Activated CD4-positive, alpha-beta T cell treated with anti-CD3 and anti-CD28 coated beads for 24 hours (primary cell): ENCODE results near the gene CACNG3.
"Not testable (repeated sequence)": the region's sequence is repeated elsewhere in the genome, so short reads cannot be mapped to it uniquely, and the experiment has no call there.

Source experiments
- DNase-seq, 2 donors: peaks; one replicate each; pipeline ENCODE4 v3.0.0-alpha.2; 2020; ENCODE audit warnings: low read depth in 2 of 2

Gene CACNG3

DNA sequence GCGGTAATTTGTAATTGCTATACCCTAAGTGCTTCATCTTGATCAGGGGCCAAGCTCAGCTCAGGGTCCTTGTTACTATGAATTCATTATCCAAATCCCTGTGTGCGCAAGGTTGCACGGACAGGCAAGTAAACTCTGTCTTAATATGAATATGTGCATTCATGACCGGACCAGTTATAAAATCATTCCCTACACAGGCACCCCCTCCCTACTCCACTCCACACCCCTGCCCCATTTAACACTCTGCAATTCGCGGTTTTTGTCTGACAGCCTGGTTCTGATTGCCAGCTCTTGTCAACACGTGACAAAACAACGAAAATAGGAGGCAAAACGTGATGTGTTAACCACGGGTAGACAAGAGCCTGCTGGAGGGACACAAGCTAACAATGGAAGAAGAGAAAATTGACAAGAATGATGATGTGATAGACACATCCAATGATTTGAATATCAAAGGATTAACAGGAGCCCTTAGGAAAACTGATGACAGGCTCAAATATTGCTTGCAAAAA, 76.5 kb downstream of the CACNG3 start:
- no peak for DNase-seq

DNA sequence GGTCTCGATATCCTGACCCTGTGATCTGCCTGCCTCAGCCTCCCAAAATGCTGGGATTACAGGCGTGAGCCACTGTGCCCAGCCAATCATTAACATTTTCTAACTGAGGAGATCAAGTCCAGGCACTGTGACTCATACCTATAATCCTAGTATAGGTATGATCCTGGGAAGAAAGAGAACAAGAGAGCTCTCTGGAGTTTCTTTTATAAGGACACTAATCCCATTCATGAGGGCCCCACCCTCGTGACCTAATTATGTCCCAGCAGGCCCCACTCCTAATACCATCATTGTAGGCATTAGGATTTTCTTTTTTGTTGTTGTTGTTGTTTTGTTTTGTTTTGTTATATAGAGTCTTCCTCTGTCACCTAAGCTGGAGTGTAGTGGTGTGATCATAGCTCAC, 80.4 kb downstream of the CACNG3 start:
- no peak for DNase-seq

DNA sequence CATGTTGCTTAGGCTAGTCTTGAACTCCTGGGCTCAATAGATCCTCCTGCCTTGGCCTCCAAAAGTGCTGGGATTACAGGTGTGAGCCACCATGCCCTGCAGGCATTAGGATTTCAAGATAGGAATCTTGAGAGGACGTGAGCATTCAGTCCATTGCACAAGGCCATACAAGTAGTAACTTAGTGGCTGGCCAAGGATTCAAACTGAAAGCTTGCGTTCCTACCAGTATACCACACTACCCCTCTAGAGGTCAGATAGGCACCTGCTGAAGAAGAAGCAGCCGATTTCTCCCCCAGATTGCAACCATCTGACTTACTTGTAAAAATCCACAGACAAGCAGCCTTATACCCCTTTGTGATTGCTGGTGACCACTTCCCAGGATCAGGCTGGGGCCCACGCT, 80.9 kb downstream of the CACNG3 start:
- no peak for DNase-seq

DNA sequence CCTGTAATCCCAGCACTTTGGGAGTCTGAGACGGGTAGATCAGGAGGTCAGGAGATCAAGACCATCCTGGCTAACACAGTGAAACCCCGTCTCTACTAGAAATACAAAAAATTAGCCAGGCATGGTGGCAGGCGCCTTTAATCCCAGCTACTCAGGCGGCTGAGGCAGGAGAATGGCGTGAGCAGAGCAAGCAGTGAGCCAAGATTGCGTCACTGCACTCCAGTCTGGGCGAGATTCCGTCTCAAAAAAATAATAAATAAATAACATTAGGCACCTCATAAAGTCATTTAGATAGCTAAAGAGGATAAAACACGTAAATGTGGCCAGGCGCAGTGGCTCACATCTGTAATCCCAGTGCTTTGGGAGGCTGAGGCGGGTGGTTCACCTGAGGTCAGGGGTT, 87.7 kb downstream of the CACNG3 start:
- not testable (repeated sequence) for DNase-seq

DNA sequence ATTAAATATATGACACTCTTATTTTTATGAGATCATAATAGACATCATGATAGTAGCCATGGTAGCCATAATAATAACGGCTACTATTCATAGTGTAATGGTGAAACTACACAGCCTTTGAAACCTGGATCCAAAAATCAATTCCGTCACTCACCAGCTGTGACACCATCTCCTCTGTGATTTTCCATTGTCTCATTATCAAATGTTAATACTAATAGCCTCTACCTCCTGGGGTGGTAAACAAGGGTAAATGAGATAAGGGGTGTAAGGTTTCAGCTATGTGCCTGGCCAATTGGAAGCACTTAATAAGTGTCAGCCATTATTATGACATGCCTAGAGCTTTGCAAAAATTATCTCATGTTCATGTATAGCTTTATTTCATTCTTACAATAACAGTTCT, 88.6 kb downstream of the CACNG3 start:
- DNase-seq: no peak

DNA sequence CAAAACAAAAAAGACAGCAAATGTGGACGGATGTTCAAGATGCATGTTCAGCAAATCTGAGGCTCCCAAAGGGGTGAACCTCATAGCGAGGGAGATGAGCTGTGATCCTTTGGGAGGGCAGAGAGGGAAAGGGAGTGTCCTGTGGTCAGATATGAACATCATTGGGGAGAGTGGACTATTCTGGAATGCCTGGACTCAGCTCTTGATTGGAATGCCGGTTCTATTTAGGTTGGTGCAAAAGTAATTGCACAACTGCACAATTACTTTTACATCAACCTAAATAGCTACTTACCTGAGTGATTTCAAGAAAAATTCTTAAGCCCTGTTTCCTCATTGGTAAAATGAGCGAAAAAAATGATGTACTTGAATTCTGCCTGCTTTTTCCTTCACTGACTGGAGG, 89.6 kb downstream of the CACNG3 start:
- no peak for DNase-seq

DNA sequence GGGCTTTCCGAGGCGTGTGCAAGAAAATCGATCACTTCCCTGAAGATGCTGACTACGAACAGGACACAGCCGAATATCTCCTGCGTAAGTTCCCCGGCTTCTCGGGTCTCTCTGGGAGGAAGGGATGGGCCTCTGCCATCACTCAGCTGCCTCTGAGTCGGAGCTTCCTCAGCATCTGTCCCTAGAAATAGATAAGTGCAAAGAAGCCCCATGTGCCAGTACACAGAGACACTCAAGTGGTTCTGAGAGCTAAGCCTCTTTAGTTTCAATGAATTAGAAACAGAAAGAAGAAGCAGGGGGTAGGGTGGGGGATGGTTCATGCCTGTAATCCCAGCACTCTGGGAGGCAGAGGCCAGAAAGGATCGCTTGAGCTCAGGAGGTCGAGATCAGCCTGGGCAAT, 90.6 kb downstream of the CACNG3 start:
- DNase-seq: no peak

DNA sequence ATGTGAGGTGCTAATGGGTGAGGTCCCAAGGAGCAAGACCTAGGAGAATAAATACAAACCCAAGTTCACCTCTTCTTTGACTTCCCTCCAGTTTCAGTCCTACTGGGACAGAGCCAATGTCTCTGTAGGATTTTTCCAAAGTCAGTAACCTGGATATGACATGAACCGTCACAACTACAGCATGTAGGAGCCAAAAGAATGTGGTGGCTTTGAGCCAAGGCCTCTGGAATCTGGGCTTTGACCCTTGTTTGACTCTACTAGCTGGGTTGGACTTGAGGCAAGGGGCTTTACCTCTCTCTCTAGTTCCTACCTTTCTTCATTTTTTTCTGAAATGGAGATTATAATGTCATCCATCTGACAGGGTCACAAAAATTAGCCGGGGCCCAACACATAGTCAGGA, 91.4 kb downstream of the CACNG3 start:
- no peak for DNase-seq

DNA sequence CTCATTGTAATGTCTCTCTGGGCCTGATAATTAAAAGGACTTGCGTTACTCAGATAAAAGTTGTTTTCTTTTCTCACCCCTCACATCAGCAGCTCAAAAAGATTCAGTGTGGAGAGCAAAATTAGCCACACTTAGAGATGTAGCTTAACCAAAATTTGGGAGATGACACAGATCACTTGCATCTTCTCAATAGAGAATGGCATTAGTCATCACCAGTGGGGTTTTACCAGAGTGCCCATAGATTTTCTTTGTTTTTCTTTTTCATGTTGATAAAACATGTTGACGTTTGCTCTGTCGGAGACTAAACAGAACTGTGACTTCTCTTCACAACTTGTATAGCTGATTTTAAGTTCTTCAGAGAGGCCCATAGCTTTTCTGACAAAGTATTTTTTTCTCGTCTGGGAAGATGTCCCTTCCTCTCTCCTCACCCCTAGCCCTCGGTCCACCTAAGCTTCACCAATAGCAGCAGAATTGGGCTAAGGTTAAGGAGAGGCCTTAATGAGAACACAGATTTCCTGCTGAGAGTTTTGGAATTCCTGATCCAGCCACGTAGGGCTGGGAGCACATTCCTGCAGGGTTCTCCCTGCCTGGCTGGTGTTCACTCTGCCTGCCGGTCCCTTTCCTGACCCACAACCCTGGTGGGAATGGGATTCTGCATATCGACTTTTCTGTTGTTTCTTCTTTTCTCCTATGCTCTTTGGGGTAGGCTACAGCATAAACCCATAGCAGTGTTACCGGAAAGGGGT, 92.6 kb downstream of the CACNG3 start:
- no peak for DNase-seq

DNA sequence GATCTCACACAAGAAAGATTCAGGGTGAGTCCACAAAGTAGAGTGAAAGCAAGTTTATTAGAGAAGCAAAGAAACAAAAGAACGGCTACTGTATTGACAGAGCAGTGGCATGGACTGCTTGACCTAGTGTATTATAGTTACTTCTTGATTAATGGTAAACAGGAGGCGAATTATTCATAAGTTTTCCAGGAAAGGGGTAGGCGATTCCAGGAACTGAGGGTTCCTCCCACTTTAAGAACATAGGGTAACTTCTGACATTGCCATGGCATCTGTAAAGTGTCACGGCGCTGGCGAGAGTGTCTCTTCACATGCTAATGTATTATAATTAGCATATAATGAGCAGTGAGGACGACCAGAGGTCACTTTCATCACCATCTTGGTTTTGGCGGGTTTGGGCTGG, 93.2 kb downstream of the CACNG3 start:
- no peak for DNase-seq

DNA sequence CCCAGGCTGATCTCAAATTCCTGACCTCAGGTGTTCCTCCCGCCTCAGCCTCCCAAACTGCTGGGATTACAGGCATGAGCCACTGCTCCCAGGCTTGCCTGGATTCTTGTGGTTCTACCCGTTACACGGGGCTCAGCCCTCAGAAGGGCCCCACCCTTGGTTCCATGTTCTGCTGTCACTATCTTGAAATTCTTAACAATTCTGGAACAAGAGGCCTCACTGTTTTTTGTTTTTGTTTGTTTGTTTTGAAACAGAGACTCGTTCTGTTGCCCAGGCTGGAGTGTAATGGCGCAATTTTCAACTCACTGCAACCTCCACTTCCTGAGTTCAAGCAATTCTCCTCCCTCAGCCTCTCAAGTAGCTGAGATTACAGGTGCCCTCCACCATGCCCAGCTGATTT, 96.6 kb downstream of the CACNG3 start:
- no peak for DNase-seq

DNA sequence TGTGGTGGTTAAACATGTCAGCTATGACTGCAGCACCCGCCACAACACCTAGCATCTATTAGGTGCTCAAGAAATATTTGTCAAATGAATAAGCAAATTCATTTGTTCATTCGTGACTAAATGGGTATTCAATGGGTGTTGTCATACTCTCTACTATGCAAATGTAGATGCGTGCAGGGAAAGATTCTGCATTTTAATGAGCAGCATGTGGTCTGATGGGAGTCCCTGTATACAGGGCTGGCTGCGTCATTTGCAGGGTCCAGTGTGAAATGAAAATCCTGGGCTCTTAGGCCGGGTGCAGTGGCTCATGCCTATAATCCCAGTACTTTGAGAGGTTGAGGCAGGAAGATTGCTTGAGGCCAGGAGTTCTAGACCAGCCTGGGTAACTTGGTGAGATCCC, 97.5 kb downstream of the CACNG3 start:
- no peak for DNase-seq

DNA sequence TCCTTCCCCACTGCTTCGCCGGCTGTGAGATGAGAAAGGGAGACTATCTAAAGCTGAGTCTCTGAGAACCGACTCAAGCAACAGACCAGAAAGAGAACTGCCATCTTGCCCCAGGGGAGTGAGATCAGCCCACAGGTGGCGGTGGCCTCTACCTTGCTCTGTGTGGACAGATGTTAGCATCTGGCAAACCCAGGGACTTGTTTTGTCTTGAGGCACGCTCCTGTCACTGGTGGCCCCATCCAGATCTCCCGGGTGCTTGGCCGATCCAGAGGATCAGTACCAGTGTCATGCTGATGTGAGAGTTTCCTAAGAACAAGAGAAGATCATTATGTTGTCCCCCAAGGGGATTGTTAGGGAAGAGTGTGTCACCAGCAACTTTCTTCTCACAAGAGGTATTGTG, 101.4 kb downstream of the CACNG3 start:
- no peak for DNase-seq

DNA sequence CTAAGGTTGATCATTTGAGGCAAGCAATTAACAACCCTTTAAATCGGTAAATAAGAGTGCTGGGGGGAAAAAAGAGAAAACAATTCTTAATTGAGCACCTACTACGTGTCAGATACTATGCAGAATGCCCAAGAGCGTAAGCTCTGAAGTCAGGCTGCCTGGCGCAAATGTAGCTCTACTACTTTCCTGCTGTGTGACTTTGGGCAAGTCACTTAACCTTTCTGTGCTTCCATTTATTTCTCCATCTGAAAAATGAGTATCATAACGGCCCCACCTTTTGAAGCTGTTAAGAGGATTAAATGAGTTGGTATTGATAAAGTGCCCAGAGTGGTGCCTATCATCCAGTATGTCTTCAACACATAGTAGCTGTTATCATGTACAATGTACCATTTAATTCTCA, 102.0 kb downstream of the CACNG3 start:
- no peak for DNase-seq

DNA sequence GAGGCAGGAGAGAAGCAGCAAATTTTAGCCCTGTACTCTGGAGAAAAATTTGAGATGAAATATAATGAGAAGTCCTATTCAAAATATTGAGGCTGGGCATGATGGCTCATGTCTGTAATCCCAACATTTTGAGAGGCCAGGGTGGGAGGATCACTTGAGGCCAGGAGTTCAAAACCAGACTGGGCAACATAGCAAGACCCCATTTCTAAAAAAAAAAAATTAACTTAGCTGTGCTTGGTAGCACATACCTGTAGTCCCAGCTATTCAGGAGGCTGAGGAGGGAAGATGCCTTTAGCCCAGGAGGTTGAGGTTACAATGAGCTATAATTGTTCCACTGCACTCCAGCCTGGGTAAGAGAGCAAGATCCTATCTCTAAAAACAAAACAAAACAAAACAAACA, 103.4 kb downstream of the CACNG3 start:
- DNase-seq: no peak

DNA sequence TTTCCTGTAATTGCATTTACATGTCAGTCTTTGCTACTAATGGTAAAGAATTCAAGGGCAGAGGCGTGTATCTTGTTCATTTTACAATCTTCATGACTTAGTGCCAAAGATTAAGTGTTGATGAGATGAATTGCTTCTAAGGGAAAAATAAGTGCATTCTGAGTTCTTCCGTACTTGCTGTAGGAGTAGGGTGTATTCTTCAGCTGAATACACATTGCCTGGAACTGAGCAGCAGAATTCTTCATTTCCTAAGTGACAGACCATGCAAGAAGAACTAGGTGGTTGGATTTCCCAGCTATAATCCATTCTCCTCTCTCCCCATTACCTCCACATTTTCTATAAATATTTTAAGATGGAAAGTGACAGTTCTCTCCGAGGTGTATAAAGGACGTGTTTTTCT, 104.8 kb downstream of the CACNG3 start:
- no peak for DNase-seq

DNA sequence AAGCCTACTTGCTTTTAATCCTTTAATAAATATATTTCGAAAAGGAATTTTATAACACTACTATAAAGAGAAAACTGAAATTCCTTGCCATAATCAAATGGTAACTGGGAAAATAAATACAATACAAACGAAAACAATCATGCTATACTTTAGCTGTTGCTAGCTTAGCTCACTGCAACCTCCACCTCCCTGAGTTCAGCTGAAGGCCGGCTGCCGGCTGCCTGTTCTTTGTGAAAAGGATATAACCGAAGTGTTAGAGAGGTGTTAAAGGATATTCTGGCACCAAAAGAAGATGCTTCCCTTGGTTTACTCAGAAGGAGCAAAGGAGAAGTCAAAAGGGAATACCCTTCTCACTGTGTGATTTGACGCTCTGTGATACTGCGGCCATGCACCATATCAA, 108.5 kb downstream of the CACNG3 start:
- DNase-seq: no peak

DNA sequence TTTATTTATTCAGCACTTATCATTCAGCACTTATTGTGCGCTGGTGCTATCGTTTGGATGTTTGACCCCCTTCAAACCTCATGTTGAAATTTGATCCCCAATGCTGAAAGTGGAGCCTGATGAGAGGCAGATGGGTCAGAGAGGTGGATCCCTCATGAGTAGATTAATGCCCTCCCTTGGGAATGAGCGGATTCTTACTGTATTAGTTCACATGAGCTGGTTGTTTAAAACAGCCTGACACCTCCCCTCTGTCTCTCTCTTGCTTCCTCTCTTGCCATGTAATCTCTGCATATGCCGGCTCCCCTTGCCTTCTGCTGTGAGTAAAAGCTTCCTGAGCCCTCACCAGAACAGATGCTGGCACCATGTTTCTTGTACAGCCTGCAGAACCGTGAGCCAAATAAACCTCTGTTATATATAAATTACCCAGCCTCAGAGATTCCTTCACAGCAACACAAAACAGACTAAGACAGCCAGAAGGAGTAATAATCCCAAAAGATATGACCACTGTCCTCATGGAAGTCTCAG, 111.1 kb downstream of the CACNG3 start:
- DNase-seq: no peak

DNA sequence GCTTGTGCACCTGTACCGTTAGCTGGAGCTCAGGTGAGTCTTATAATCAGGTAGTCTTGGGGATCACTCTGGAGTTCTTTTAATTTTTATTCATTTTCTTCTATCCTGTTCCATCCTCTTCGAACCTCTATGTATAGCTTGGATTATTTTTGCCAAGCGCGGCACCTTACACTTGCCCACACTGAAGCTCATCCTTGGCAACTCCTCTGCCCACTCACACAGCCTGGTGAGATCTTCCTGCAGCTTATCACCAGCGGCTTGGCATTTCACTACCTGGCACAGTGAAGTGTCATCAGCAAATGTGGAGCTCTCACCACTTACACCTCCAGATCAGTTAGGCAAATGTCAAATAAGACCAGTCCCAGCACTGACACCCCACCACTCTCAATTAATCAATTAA, 116.7 kb downstream of the CACNG3 start:
- no peak for DNase-seq

DNA sequence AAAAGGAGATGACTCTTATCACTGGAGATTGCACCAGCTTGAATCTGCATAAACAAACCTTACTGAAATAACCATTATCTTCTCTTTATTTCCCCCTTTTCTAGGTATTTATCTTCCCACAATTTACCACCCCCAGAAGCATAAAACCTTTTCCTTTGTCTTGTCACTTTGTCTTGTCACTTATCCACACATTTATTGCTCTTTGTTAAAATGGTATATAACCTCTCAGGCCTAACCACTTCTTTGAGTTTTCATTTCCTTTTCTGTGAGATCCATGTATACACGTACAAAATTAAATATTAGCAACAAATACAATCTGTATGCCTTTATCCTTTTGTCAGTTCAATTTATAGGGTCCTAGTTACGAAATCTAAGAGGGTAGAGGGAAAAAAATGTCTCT, 122.9 kb downstream of the CACNG3 start:
- DNase-seq: no peak

DNA sequence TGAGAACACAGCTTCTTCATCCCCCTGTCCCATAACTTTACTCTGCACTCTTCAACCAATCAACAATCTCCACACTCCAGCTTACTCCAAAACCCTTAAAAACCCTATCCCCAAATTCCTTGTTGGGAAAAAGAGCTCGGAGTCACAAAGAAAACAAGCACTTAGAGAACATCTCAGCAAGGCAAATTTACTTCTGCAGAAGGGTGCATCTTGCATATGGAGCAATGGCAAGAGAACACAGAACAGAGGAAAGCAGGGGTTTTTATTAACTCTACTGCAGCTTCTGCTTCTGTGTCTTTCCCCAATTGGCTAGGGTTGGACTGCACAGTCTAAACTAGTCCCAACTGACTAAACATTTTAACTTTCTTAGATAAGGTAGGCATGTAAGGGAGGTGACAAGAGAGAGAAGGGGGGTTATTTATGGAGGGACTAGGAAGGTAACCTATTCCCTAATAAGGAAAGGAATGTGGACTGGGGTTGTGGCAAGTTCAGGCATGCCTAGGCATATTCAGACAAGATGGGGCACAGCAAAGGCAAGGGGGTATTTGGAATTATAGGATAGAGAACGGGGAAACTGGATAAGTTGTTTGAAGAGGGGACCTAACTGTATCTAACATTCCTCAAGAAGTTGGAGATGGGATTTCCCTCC, 125.5 kb downstream of the CACNG3 start:
- no peak for DNase-seq

DNA sequence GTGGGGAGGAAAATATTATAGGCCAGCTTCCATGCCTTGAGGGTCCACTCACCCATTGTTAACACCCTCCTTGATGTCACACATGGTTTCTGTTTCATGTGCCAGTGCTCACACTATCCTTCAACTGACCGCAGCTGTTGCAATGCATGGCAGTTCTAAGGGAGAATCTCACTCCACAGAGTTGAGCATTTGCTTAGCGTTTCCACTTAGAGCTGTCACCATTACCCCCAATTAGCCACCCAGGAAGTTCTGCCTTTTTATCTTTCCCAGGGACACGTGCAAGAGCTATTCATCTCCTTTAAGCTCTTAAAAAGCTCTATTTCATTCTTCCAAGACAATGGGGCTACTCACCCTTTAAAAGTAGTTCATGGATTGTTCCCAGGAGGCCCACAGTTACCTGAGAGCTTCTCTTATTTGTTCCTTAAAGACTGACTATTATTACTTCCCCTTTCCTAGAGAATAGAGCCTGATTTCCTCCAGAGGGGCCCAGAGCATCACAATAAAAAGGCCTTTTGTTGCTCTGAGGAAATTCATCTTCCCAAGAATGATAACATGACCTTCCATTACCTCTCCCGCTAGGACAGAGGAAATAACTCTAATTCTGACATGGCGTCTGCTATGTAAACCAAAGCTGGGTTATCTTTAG, 126.8 kb downstream of the CACNG3 start:
- no peak for DNase-seq

DNA sequence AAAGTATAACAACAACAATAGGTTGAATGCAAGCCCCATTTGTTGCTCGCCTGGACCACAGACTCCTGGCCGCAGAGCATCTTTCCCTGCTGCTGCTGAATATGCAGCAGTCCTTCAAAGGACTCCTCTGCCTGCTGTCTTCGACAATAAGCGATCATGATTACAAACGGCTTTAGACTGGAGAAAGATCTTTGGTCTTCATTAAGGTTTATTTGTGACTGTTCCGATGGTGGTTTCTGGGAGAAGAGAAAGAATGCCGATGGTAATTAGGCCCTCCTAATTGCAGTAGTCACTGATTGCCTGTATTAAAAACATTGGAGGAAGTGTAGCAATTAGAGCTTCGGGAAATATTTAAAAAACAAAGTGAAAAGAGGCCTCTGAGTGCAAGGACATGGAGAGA, 138.2 kb downstream of the CACNG3 start:
- DNase-seq: no peak
